Endothelial cell of umbilical vein (primary cell): ENCODE measurements around the gene CCNG2.

Experiments
- CTCF ChIP-seq, 2 donors: IDR thresholded peaks; 1 replicate in 1 of 2; 2 replicates in 1 of 2; pipeline ENCODE4 v1.5.1; 2011; ENCODE audit warnings: low read length in 2 of 2, mild to moderate bottlenecking in 2 of 2, moderate library complexity in 2 of 2, control low read depth in 1 of 2, inconsistent platforms in 1 of 2, low read depth in 1 of 2; ENCODE audit not compliant: insufficient read depth in 1 of 2; ENCODE audit errors: extremely low read depth in 1 of 2
- EZH2 ChIP-seq: IDR thresholded peaks from 2 replicates; pipeline ENCODE4 v1.6.1; 2012; ENCODE audit warnings: borderline replicate concordance, low read depth, mild to moderate bottlenecking, moderate library complexity, low read length, inconsistent platforms; ENCODE audit not compliant: severe bottlenecking
- GATA2 ChIP-seq: IDR thresholded peaks from 2 replicates; pipeline ENCODE4 v1.7.0; 2011; ENCODE audit warnings: low read depth, mild to moderate bottlenecking, moderate library complexity, mixed read lengths, low read length; ENCODE audit not compliant: insufficient read length, insufficient read depth
- JUN ChIP-seq: IDR thresholded peaks from 2 replicates; pipeline ENCODE4 v1.6.1; 2011; ENCODE audit warnings: borderline replicate concordance, low read depth; ENCODE audit not compliant: insufficient read length, insufficient read depth
- MYC ChIP-seq: IDR thresholded peaks from one replicate; pipeline ENCODE4 v1.6.1; 2011; ENCODE audit warnings: mild to moderate bottlenecking, low read depth, low read length
- POLR2A ChIP-seq: IDR thresholded peaks from 2 replicates; pipeline ENCODE4 v1.6.1; 2012; ENCODE audit warnings: low read depth, mild to moderate bottlenecking, control low read depth, low read length
- POLR2AphosphoS5 ChIP-seq: IDR thresholded peaks from 2 replicates; pipeline ENCODE4 v1.6.1; 2012; ENCODE audit warnings: low read depth, mild to moderate bottlenecking, control low read depth, low read length, moderate library complexity; ENCODE audit not compliant: insufficient read depth
- TF ChIP-seq, protein P1 (sequence below): IDR thresholded peaks from 2 replicates; pipeline ENCODE4 v1.6.1; 2011; ENCODE audit not compliant: insufficient read depth, insufficient read length

- TF ChIP-seq CTCF (IDR thresholded peaks at IDR 0.05; ENCODE audit: extremely low read depth in 1 of 2, insufficient read depth in 1 of 2, low read depth in 1 of 2, low read length in 2 of 2) = no peak
- no peak for TF ChIP-seq POLR2A
- TF ChIP-seq POLR2AphosphoS5 = no peak
- no peak for TF ChIP-seq EZH2
- TF ChIP-seq, protein P1, sequence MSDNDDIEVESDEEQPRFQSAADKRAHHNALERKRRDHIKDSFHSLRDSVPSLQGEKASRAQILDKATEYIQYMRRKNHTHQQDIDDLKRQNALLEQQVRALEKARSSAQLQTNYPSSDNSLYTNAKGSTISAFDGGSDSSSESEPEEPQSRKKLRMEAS = no peak
- TF ChIP-seq JUN = no peak
- no peak for TF ChIP-seq GATA2
- TF ChIP-seq MYC = no peak
These were observed 1.5 kb downstream of the CCNG2 start for GRCh38 chr4:77158487-77158861.
